Sigmoid colon (tissue), 7 donors: ENCODE measurements around the gene ACTR3. TPM values are rescaled to one million over a fixed set of nuclear protein-coding genes. Genes with fewer than 3 reads are reported as not detected.

Source experiments
- DNase-seq: peaks from one replicate; pipeline ENCODE4 v3.0.0-alpha.2; 2019
- H3K27ac ChIP-seq, 4 donors: fragments of 200-600 bp; sonication (generic); one replicate each; pipeline ENCODE4 v1.5.1; 2016 to 2019; ENCODE audit warnings: mild to moderate bottlenecking in 1 of 4
- H3K27me3 ChIP-seq, 3 donors: fragments of 200-600 bp; sonication (generic); one replicate each; pipeline ENCODE4 v1.5.1; 2019; ENCODE audit warnings: mild to moderate bottlenecking in 1 of 3
- H3K36me3 ChIP-seq, 4 donors: fragments of 200-600 bp; sonication (generic); one replicate each; pipeline ENCODE4 v1.5.1; 2016 to 2019
- H3K4me1 ChIP-seq, 4 donors: fragments of 200-600 bp; sonication (generic); one replicate each; pipeline ENCODE4 v1.5.1; 2017 to 2019
- H3K4me3 ChIP-seq, 4 donors: fragments of 200-600 bp; sonication (generic); one replicate each; pipeline ENCODE4 v1.5.1; 2017 to 2019; ENCODE audit warnings: mild to moderate bottlenecking in 2 of 4, moderate library complexity in 1 of 4
- H3K9me3 ChIP-seq, 4 donors: fragments of 200-600 bp in 3 of 4; sonication (generic) in 3 of 4; one replicate each; pipeline versions ENCODE4 v1.5.1 to v1.6.1; 2013 to 2019
- EP300 ChIP-seq, 4 donors: sonication (generic); formaldehyde crosslinking; IDR thresholded peaks; one replicate each; pipeline ENCODE4 v1.6.1; 2017; ENCODE audit warnings: antibody characterized with exemption in 4 of 4
- POLR2A ChIP-seq, 2 donors: fragments of 450-650 bp; IDR thresholded peaks; one replicate each; pipeline ENCODE4 v1.6.1; 2016; ENCODE audit warnings: antibody characterized with exemption in 2 of 2, mild to moderate bottlenecking in 2 of 2, moderate library complexity in 2 of 2
- POLR2AphosphoS5 ChIP-seq, 4 donors: sonication (generic); formaldehyde crosslinking; IDR thresholded peaks; one replicate each; pipeline ENCODE4 v1.6.1; 2017; ENCODE audit warnings: antibody characterized with exemption in 4 of 4
- WGBS, 2 donors: extraction: QIAGEN DNeasy Blood & Tissue Kit; methylation state at CpG; one replicate each; pipeline ENCODE4 v1.1.7; 2013; 5-methylcytosine and 5-hydroxymethylcytosine counted together
- intact Hi-C: fragments of 100-400 bp; cut with DNase I; formaldehyde crosslinking; loops from one replicate; pipeline ENCODE4 v1.15.1; 2023
- polyA plus RNA-seq, 3 donors: library from polyadenylated mRNA; stranded (reverse); fragments of 200-250 nt; gene quantifications; one replicate each; pipeline ENCODE4 v1.2.3, GENCODE V29; 2013
- total RNA-seq, 4 donors: library from RNA; depleted of rRNA; stranded (reverse); fragments of >200 nt; gene quantifications; one replicate each; pipeline ENCODE4 v1.1.0, GENCODE V29; 2016
- TF ChIP-seq, protein P1 (sequence below), 4 experiments: fragments of 450-650 bp in 3 of 4; fragments of 200-600 bp in 1 of 4; IDR thresholded peaks; one replicate each; pipeline ENCODE4 v1.5.1; 2016 to 2019; ENCODE audit warnings: antibody characterized with exemption in 4 of 4, mild to moderate bottlenecking in 3 of 4, moderate library complexity in 2 of 4
- donor health status: healthy with polysubstance abuse.
- donor health status: Bipolar disorder and iron deficiency.
- donor health status: healthy.

Gene ACTR3
- total and polyA plus RNA-seq, 7 donors, result 108 to 178 (median 147) TPM

DNA sequence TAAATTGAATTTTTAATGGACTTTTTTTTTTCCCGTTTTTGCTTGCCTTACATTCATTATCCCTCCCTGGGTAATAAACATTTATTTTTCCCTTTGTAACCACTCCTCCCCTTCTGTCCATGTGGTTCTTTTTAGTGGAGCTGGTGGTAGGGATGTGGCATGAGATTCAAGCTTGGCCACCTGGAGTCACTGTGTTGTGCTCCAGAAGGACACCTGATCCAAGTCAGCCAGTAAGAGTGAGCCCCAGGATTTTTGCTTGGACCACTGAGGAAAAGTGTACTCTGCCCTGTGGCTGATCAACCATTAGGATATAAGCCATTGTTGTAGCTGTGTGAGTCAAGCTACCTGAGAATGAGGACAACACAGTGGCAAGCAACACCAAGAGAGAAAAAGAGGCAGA is 11.1 kb upstream of the ACTR3 start:
- H3K4me3 ChIP-seq, result no peak overlapping the region
- DNase-seq, result no peak
- peaks cover 0 to 7% (median 2%) of the 10 kb centered on the region in 4 donors for H3K4me1 ChIP-seq
- H3K9me3 ChIP-seq, result no peaks in the 10 kb centered on the region
- WGBS, 2 donors, result 13 to 60% methylated on average over 1 of the region's 1 CpG
- no peaks in the 10 kb centered on the region for H3K27me3 ChIP-seq
- no peak overlapping the region for H3K27ac ChIP-seq
- intact Hi-C loops, result no loop called here
- TF ChIP-seq EP300 (IDR thresholded peaks at IDR 0.05) (no peak), POLR2A (IDR thresholded peaks at IDR 0.05) (no peak)
- no peaks in the 10 kb centered on the region for H3K36me3 ChIP-seq

DNA sequence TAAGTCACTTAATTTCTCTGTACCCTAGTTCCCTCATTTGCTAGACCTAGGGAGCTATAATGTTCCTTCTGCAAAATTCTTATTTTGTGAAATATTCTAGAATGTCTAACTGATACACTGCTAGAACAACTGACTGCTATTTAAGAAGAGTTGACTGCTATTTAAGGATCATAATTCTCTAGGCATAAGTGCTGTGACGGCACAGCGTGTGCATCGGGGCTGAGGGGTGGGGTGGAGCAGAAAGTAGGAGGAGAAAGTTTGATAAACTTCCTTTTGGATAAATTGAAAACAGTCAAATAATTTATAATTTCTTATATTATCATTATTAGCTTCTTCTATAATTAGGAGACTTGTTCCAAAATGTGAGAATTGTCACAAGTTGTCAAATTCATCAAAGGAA is 10.4 kb upstream of the ACTR3 start:
- H3K27ac ChIP-seq, result no peak overlapping the region
- no peaks in the 10 kb centered on the region for H3K36me3 ChIP-seq
- DNase-seq, result no peak
- 35 to 74% methylated on average over 3 of the region's 3 CpGs for WGBS, 2 donors
- H3K4me1 ChIP-seq, result peaks cover 0 to 7% (median 2%) of the 10 kb centered on the region in 4 donors
- no peak for TF ChIP-seq EP300 (IDR thresholded peaks at IDR 0.05)
- no peak for TF ChIP-seq POLR2A (IDR thresholded peaks at IDR 0.05)
- TF ChIP-seq, protein P1, sequence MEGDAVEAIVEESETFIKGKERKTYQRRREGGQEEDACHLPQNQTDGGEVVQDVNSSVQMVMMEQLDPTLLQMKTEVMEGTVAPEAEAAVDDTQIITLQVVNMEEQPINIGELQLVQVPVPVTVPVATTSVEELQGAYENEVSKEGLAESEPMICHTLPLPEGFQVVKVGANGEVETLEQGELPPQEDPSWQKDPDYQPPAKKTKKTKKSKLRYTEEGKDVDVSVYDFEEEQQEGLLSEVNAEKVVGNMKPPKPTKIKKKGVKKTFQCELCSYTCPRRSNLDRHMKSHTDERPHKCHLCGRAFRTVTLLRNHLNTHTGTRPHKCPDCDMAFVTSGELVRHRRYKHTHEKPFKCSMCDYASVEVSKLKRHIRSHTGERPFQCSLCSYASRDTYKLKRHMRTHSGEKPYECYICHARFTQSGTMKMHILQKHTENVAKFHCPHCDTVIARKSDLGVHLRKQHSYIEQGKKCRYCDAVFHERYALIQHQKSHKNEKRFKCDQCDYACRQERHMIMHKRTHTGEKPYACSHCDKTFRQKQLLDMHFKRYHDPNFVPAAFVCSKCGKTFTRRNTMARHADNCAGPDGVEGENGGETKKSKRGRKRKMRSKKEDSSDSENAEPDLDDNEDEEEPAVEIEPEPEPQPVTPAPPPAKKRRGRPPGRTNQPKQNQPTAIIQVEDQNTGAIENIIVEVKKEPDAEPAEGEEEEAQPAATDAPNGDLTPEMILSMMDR (IDR thresholded peaks at IDR 0.05), result no peak
- no peak for TF ChIP-seq POLR2AphosphoS5 (IDR thresholded peaks at IDR 0.05)
- H3K4me3 ChIP-seq, result no peak overlapping the region
- no peaks in the 10 kb centered on the region for H3K9me3 ChIP-seq
- H3K27me3 ChIP-seq, result no peaks in the 10 kb centered on the region
- intact Hi-C loops, result no loop called here

DNA sequence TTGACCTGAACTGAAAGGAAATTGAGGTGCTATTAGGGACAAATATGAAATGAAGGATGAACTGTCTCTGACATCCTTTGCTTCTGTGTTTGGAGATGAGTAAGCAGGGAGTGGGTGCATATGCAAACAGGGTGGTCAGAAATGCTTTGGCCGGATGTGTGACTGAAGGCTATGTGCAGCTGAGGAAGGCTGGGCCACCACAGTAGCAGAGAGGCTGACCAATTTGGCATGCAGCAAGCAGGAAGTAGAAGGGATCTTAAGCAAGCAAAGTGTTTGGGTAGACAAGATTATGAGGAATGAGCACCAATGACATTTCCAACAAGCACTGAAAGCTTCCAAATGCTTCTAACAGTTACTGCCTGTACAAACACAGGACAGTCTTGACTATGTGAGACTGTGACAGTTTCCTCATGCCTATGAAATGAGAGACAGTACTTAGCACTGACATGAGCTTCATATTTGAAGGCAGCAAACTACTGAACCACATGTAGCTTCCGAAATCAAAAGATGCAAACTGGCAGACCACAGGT is 3.3 kb upstream of the ACTR3 start:
- intact Hi-C loops, result no loop called here
- DNase-seq, result no peak
- WGBS, 2 donors, result 37 to 57% methylated on average over 2 of the region's 2 CpGs
- no peaks in the 10 kb centered on the region for H3K27me3 ChIP-seq
- no peak overlapping the region for H3K4me3 ChIP-seq
- H3K9me3 ChIP-seq, result no peaks in the 10 kb centered on the region
- TF ChIP-seq, protein P1 (IDR thresholded peaks at IDR 0.05), result no peak
- TF ChIP-seq EP300 (IDR thresholded peaks at IDR 0.05) (no peak), POLR2A (IDR thresholded peaks at IDR 0.05) (no peak), POLR2AphosphoS5 (IDR thresholded peaks at IDR 0.05) (peak in 1 of 4 donors; percentile 6)
- peaks cover 0 to 32% (median 17%) of the 10 kb centered on the region in 4 donors for H3K4me1 ChIP-seq
- peak overlapping the region in 1 of 4 donors; percentile 2 for H3K27ac ChIP-seq
- no peaks in the 10 kb centered on the region for H3K36me3 ChIP-seq

DNA sequence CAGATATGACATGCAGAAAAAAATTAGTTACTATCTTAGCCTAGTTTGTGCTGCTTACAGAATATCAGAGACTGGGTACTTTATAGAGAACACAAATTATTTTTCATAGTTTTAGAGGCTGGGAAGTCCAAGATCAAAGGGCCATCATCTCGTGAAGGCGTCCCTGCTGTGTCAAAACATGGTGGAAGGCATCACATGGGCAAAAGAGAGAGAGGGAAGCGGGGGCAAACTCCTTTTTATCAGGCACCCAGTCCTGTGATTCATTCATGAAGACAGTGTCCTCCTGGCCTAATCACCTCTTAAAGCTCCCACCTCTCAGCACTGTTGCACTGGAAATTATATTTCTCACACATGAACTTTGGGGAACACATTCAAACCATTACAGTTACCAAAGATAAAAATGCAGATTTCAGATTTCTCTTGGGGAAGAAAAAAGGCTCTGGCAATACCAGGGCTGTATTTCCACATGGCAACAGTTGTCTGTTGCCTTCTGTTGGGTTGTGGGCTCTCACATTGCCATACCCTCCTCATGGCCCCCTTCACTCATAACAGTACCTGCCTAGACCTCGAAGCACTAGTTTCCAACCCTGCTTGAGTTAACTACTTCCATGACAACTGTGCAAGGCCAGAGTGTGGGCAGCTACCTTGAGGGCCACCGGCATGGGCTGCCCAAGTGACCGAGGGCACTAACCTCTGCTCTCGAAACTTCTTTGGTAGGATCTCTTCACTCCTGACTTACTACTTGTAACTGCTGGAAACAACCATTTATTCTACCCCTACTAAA is 2.7 kb upstream of the ACTR3 start:
- no peak overlapping the region for H3K4me3 ChIP-seq
- H3K27me3 ChIP-seq, result no peaks in the 10 kb centered on the region
- intact Hi-C loops, result no loop called here
- TF ChIP-seq POLR2AphosphoS5 (IDR thresholded peaks at IDR 0.05), result no peak
- TF ChIP-seq, protein P1 (IDR thresholded peaks at IDR 0.05), result no peak
- no peak for TF ChIP-seq EP300 (IDR thresholded peaks at IDR 0.05)
- TF ChIP-seq POLR2A (IDR thresholded peaks at IDR 0.05), result no peak
- H3K27ac ChIP-seq, result peak overlapping the region in 1 of 4 donors; percentile 2
- H3K4me1 ChIP-seq, result peaks cover 0 to 38% (median 23%) of the 10 kb centered on the region in 4 donors
- DNase-seq, result no peak
- no peaks in the 10 kb centered on the region for H3K9me3 ChIP-seq
- 75 to 84% methylated on average over 7 of the region's 7 CpGs for WGBS, 2 donors
- H3K36me3 ChIP-seq, result no peaks in the 10 kb centered on the region

DNA sequence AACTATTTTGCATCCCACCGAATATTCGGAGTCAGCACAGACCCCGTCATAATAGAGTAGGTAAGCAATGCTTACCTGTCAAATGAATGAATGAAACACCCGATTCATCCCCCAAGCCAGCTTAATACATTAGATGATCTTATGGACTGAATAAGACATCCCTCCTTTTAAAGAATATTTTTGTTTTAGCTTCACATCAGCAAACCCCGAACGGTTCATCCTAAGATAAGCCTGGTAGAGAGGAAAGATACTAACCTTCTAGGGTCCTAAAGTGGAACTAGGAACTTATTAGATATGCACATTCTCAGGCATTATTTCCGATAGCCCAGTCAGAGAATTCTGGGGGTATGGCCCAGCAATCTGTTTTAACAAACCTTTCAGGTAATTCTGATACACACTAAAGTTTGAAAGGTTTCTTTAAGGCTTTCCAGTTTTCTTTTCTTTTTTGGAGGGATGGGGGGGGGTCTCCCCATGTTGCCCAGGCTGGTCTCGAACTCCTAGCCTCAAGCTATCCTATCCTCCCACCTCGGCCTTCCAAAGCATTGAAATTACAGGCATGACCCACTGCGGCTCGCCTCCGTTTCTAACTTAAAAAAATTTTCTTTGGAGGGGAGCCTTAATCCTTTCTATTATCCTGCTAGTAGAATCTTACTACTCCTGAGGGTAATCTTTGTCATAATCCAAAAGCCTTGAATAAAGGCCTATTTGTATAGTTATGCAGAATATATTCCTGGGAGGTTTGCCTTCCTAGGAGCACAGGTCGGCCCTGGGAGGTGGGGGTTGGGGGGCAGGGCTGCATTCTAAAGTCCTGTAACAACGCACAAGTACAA is 1.0 kb upstream of the ACTR3 start:
- Histone ChIP-seq H3K36me3 (no peaks in the 10 kb centered on the region), H3K27me3 (no peaks in the 10 kb centered on the region), H3K4me1 (peaks cover 0 to 51% (median 40%) of the 10 kb centered on the region in 4 donors), H3K9me3 (no peaks in the 10 kb centered on the region), H3K27ac (peak overlapping the region; percentile 94 to 99 (median 98)), H3K4me3 (peak overlapping the region; percentile 69 to 98 (median 90))
- WGBS, 2 donors, result 31 to 36% methylated on average over 14 of the region's 14 CpGs
- intact Hi-C loops, result loop anchor here (1.0 to 2.0 kb wide), 2 partner anchors 70 to 133 kb away; partner anchors contain the start of gene SLC35F5
- TF ChIP-seq, protein P1 (IDR thresholded peaks at IDR 0.05), result no peak
- DNase-seq, result no peak
